Nephron progenitor cell (in vitro differentiated cells): ENCODE measurements around the gene COLEC12.

Experiments
- DNase-seq: peaks from one replicate; pipeline ENCODE4 v3.0.0; 2021
- H3K27ac Mint-ChIP-seq: 2 replicates; pipeline ENCODE4 v1.8.0; 2021; ENCODE audit warnings: mild to moderate bottlenecking, moderate library complexity, mixed read lengths
- H3K27me3 Mint-ChIP-seq: 2 replicates; pipeline ENCODE4 v1.8.0; 2021; ENCODE audit warnings: mild to moderate bottlenecking, low read depth, mixed read lengths; ENCODE audit not compliant: poor library complexity
- H3K36me3 Mint-ChIP-seq: 2 replicates; pipeline ENCODE4 v1.8.0; 2021; ENCODE audit warnings: low read depth, mixed read lengths
- H3K4me1 Mint-ChIP-seq: 2 replicates; pipeline ENCODE4 v1.8.0; 2021; ENCODE audit warnings: mixed read lengths
- H3K4me3 Mint-ChIP-seq: 2 replicates; pipeline ENCODE4 v1.8.0; 2021; ENCODE audit warnings: mild to moderate bottlenecking, moderate library complexity, mixed read lengths
- H3K9me3 Mint-ChIP-seq: 2 replicates; pipeline ENCODE4 v1.8.0; 2021; ENCODE audit warnings: mild to moderate bottlenecking, moderate library complexity, mixed read lengths
- TF ChIP-seq, protein P1 (sequence below): fragments of 200-600 bp; sonication (generic); IDR thresholded peaks from 2 replicates; pipeline ENCODE4 v1.5.0; 2021; ENCODE audit warnings: antibody characterized with exemption

Gene COLEC12

DNA sequence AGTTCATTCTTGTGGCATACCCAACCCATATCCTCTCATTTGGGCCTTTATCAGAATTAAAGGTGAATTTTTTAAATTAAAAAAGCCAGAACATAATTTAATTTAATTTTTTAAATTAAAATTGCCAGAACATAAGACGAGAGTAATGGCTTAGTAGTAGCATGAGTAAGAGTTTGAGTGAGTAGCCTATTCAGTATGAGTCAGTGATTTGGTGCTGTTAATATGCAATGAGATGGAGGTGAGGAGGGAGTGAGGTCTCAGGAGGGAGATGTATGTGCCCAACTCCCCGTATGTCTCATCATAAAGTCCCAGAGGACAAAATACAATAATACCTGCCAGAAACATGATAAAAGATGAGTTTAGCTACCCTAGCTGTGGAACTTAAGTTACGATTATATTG is 117.4 kb downstream of the COLEC12 start:
- H3K9me3 Mint-ChIP-seq = peaks cover 27% of the 10 kb centered on the region
- peaks cover 76% of the 10 kb centered on the region for H3K4me1 Mint-ChIP-seq
- no peak for DNase-seq
- no peaks in the 10 kb centered on the region for H3K27me3 Mint-ChIP-seq
- H3K36me3 Mint-ChIP-seq = peaks cover 34% of the 10 kb centered on the region
- no peak overlapping the region for H3K27ac Mint-ChIP-seq
- TF ChIP-seq, protein P1, sequence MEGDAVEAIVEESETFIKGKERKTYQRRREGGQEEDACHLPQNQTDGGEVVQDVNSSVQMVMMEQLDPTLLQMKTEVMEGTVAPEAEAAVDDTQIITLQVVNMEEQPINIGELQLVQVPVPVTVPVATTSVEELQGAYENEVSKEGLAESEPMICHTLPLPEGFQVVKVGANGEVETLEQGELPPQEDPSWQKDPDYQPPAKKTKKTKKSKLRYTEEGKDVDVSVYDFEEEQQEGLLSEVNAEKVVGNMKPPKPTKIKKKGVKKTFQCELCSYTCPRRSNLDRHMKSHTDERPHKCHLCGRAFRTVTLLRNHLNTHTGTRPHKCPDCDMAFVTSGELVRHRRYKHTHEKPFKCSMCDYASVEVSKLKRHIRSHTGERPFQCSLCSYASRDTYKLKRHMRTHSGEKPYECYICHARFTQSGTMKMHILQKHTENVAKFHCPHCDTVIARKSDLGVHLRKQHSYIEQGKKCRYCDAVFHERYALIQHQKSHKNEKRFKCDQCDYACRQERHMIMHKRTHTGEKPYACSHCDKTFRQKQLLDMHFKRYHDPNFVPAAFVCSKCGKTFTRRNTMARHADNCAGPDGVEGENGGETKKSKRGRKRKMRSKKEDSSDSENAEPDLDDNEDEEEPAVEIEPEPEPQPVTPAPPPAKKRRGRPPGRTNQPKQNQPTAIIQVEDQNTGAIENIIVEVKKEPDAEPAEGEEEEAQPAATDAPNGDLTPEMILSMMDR = no peak
- no peak overlapping the region for H3K4me3 Mint-ChIP-seq

DNA sequence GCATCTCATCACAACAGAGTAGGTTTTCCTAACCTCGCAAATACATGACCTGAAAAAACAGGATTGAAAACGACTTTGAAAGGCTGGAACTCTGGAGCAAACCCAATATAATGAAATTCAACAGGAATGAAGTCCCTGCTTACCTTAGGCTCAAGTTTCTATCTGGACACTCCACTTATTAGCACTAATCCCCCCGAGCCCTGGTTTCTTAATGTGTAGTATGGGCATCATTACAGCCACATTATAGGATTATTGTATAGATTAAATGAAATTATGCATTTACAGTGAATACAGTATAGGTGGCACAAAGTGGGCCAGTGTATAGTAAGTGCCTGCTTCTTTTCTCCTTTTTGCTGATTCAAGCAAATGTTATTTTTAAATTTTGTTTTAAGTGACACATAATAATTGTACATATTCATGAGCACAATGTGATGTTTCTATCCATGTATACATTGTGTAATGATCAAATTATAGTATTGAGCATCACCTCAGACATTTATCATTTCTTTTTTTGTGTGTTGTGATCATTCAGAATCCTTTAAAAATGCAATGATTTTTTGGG is 118.0 kb downstream of the COLEC12 start:
- Mint-ChIP-seq H3K9me3 (peaks cover 27% of the 10 kb centered on the region), H3K27me3 (no peaks in the 10 kb centered on the region), H3K4me3 (no peak overlapping the region), H3K36me3 (peaks cover 34% of the 10 kb centered on the region), H3K4me1 (peaks cover 74% of the 10 kb centered on the region), H3K27ac (no peak overlapping the region)
- DNase-seq = no peak
- TF ChIP-seq, protein P1 = no peak

DNA sequence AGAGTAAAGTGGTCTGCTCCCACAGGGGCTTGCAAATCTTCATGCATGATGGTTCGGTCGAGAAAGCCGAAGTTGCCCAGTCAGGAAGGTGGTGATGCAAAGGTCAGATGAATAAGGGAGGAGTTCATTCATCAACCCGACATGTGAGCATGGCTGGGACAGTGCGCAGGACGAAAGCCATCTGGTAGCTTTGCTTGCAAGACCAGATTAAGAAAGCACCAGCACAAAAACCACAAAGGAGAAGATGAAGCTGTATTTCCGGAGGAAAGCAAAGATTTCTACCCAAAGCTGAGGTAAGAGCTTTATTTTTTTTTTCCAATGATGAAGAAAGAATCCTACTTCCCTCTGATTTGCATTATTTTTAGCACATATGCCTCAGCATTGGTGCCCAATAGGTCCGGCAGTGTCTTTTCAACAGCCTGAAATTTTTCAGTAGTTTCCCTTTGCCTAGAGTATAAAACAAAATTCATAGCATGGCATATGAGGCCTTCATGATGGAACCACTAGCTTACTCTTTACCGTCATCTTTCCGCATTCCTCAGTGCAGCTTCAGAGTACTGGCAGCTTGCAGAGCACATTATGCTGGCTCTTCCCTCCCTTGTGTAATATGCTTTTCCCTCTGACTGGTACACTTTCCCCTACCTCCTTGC is 120.7 kb downstream of the COLEC12 start:
- DNase-seq = peak; percentile 47
- peaks cover 88% of the 10 kb centered on the region for H3K4me1 Mint-ChIP-seq
- H3K4me3 Mint-ChIP-seq = peak overlapping the region; percentile 61
- peaks cover 18% of the 10 kb centered on the region for H3K9me3 Mint-ChIP-seq
- peaks cover 36% of the 10 kb centered on the region for H3K36me3 Mint-ChIP-seq
- peaks cover 2% of the 10 kb centered on the region for H3K27me3 Mint-ChIP-seq
- H3K27ac Mint-ChIP-seq = peak overlapping the region; percentile 70
- TF ChIP-seq, protein P1 = no peak

DNA sequence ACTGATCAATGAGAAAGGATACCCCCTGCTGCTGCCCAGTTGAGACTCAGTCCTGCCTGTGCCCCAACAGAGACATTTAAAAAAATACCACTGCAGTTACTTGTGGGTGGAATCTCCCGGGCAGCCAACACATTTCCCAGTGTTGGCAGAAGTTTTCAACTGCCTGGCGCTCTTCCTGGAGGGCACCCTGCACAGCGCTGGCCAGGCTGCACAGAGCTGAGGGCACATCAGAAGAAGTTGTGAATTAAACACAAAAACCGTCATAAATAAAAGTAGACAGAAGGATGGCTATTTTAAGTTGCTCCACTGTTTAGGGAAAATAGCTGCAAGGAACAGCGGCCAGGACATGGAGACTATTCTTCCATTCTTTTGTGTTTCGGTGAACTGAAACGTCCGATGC is 122.4 kb downstream of the COLEC12 start:
- no peak overlapping the region for H3K27ac Mint-ChIP-seq
- H3K4me1 Mint-ChIP-seq = peaks cover 88% of the 10 kb centered on the region
- H3K36me3 Mint-ChIP-seq = peaks cover 19% of the 10 kb centered on the region
- no peak for DNase-seq
- H3K27me3 Mint-ChIP-seq = peaks cover 2% of the 10 kb centered on the region
- peaks cover 1% of the 10 kb centered on the region for H3K9me3 Mint-ChIP-seq
- TF ChIP-seq, protein P1 = no peak
- H3K4me3 Mint-ChIP-seq = no peak overlapping the region

DNA sequence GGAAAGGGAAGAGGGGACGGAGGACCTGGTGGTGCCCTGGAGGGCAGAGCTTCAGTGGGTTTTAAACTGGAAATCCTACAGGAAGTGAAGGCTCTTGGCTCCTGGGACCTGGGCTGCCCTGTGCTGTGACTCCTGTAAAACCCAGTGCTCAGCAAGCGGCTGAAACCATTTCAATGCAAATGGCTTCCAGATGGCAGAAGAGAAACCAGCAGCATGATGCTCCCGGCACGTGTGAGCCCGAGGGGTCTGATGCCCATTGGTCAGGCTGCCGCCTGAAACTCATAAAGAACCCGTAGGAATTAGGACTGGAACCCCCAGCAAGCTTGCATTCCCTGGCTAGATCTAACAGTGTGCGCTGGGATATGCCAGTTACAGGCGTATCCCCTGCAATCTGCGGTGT is 123.4 kb downstream of the COLEC12 start:
- no peak for DNase-seq
- Mint-ChIP-seq H3K4me1 (peaks cover 90% of the 10 kb centered on the region), H3K9me3 (no peaks in the 10 kb centered on the region), H3K27ac (peak overlapping the region; percentile 49), H3K4me3 (no peak overlapping the region), H3K27me3 (peaks cover 2% of the 10 kb centered on the region), H3K36me3 (peaks cover 17% of the 10 kb centered on the region)
- TF ChIP-seq, protein P1 = no peak

DNA sequence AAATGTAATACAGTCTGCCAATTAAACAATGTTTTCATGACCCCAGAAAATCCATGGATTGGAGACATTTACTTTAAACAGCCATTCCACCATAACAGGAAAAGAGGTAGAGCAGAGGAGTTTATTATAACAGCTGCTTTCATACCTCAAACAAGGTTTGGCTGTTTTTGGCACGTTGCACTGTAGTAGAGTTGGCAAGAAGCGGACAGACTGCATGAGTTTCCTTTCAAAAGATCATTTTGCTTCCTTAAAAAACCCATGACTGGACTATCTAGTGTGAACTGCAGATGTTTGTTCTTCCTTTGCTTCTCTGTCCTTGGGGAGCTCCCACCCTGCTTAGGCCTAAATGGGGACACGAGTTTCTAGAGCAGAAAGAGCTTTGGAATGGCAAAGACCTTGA is 124.2 kb downstream of the COLEC12 start:
- Mint-ChIP-seq H3K27me3 (peaks cover 2% of the 10 kb centered on the region), H3K9me3 (no peaks in the 10 kb centered on the region), H3K27ac (no peak overlapping the region), H3K4me1 (peaks cover 91% of the 10 kb centered on the region), H3K36me3 (peaks cover 17% of the 10 kb centered on the region), H3K4me3 (no peak overlapping the region)
- TF ChIP-seq, protein P1 = no peak
- no peak for DNase-seq
